IPS-15b (cell line): ENCODE data around the gene GSDME.

Experiments used
- H3K27me3 ChIP-seq: one replicate; pipeline ENCODE4 v1.6.1; 2013; ENCODE audit warnings: low read length; ENCODE audit not compliant: control insufficient read depth, insufficient read depth
- H3K36me3 ChIP-seq: one replicate; pipeline ENCODE4 v1.6.1; 2013; ENCODE audit warnings: low read length; ENCODE audit not compliant: control insufficient read depth, insufficient read depth
- H3K4me1 ChIP-seq: one replicate; pipeline ENCODE4 v1.6.1; 2013; ENCODE audit warnings: mild to moderate bottlenecking, low read length; ENCODE audit not compliant: control insufficient read depth, insufficient read depth
- H3K4me3 ChIP-seq: one replicate; pipeline ENCODE4 v1.5.1; 2013; ENCODE audit warnings: low read depth, low read length
- H3K9ac ChIP-seq: one replicate; pipeline ENCODE4 v1.6.1; 2013; ENCODE audit warnings: low read depth, mild to moderate bottlenecking, low read length
- H3K9me3 ChIP-seq: one replicate; pipeline ENCODE4 v1.6.1; 2013; ENCODE audit warnings: mild to moderate bottlenecking, low read length; ENCODE audit not compliant: control insufficient read depth, insufficient read depth

GSDME gene

GRCh38 chr7:24716480-24717246 is 40.6 kb downstream of the GSDME start:
- Histone ChIP-seq H3K27me3 (no peaks in the 10 kb centered on the region), H3K4me1 (peaks cover 4% of the 10 kb centered on the region), H3K36me3 (no peaks in the 10 kb centered on the region), H3K4me3 (no peak overlapping the region), H3K9me3 (no peaks in the 10 kb centered on the region), H3K9ac (no peak overlapping the region)

GRCh38 chr7:24715661-24716479 is 41.4 kb downstream of the GSDME start:
- Histone ChIP-seq H3K4me1 (no peaks in the 10 kb centered on the region), H3K4me3 (no peak overlapping the region), H3K27me3 (no peaks in the 10 kb centered on the region), H3K9me3 (no peaks in the 10 kb centered on the region), H3K36me3 (no peaks in the 10 kb centered on the region), H3K9ac (no peak overlapping the region)

GRCh38 chr7:24715171-24715570 is 42.1 kb downstream of the GSDME start:
- no peaks in the 10 kb centered on the region for H3K4me1 ChIP-seq
- H3K9ac ChIP-seq = no peak overlapping the region
- H3K27me3 ChIP-seq = no peaks in the 10 kb centered on the region
- H3K36me3 ChIP-seq = no peaks in the 10 kb centered on the region
- no peak overlapping the region for H3K4me3 ChIP-seq
- H3K9me3 ChIP-seq = no peaks in the 10 kb centered on the region

- H3K36me3 ChIP-seq = no peaks in the 10 kb centered on the region
- H3K27me3 ChIP-seq = no peaks in the 10 kb centered on the region
- H3K9ac ChIP-seq = no peak overlapping the region
- H3K4me1 ChIP-seq = no peaks in the 10 kb centered on the region
- H3K4me3 ChIP-seq = no peak overlapping the region
- H3K9me3 ChIP-seq = no peaks in the 10 kb centered on the region
Observed at GRCh38 chr7:24714676-24715010, 42.6 kb downstream of the GSDME start.

GRCh38 chr7:24713850-24714675 is 43.2 kb downstream of the GSDME start:
- no peak overlapping the region for H3K9ac ChIP-seq
- H3K4me1 ChIP-seq = no peaks in the 10 kb centered on the region

GRCh38 chr7:24713039-24713793 is 44.0 kb downstream of the GSDME start:
- Histone ChIP-seq H3K27me3 (no peaks in the 10 kb centered on the region), H3K4me3 (no peak overlapping the region), H3K4me1 (no peaks in the 10 kb centered on the region), H3K9ac (no peak overlapping the region), H3K36me3 (no peaks in the 10 kb centered on the region), H3K9me3 (no peaks in the 10 kb centered on the region)

More at GRCh38 chr7:24713850-24714675, 43.2 kb downstream of the GSDME start:
- Histone ChIP-seq H3K4me3 (no peak overlapping the region), H3K9me3 (no peaks in the 10 kb centered on the region), H3K27me3 (no peaks in the 10 kb centered on the region), H3K36me3 (no peaks in the 10 kb centered on the region)

- H3K36me3 ChIP-seq = peaks cover 3% of the 10 kb centered on the region
- no peaks in the 10 kb centered on the region for H3K27me3 ChIP-seq
- no peaks in the 10 kb centered on the region for H3K4me1 ChIP-seq
- no peak overlapping the region for H3K9ac ChIP-seq
- H3K4me3 ChIP-seq = no peak overlapping the region
- no peaks in the 10 kb centered on the region for H3K9me3 ChIP-seq
Observed at GRCh38 chr7:24709585-24710360, 47.5 kb downstream of the GSDME start.

GRCh38 chr7:24709051-24709450 is 48.2 kb downstream of the GSDME start:
- H3K36me3 ChIP-seq = peaks cover 3% of the 10 kb centered on the region

GRCh38 chr7:24707988-24708615 is 49.2 kb downstream of the GSDME start:
- H3K36me3 ChIP-seq = peaks cover 3% of the 10 kb centered on the region
- H3K4me3 ChIP-seq = no peak overlapping the region
- H3K9ac ChIP-seq = no peak overlapping the region
- H3K4me1 ChIP-seq = no peaks in the 10 kb centered on the region
- H3K9me3 ChIP-seq = no peaks in the 10 kb centered on the region
- no peaks in the 10 kb centered on the region for H3K27me3 ChIP-seq

More at GRCh38 chr7:24709051-24709450, 48.2 kb downstream of the GSDME start:
- Histone ChIP-seq H3K9me3 (no peaks in the 10 kb centered on the region), H3K4me3 (no peak overlapping the region), H3K4me1 (no peaks in the 10 kb centered on the region), H3K27me3 (no peaks in the 10 kb centered on the region), H3K9ac (no peak overlapping the region)
